Endothelial cell of umbilical vein (primary cell): ENCODE results near the gene SFPQ. TPM values are rescaled to one million over a fixed set of nuclear protein-coding genes. Genes with fewer than 3 reads are reported as not detected.

Source experiments
- BruUV-seq: library from RNA; stranded (reverse); fragments of 400-500 nt; replicated peaks from 2 replicates; lab custom pipeline; 2021; lab: Mats Ljungman, UMichigan
- CTCF ChIA-PET: fragments of 300-600, 350-600 bp; sonication (Branson Sonifier 250); formaldehyde crosslinking; loops from one replicate; lab custom pipeline; 2021; ENCODE audit warnings: antibody characterized with exemption, inconsistent platforms; lab: Charles Lee
- POLR2A ChIA-PET: fragments of 300-600, 350-600 bp; sonication (Branson Sonifier 250); formaldehyde crosslinking; loops from one replicate; lab custom pipeline; 2021; ENCODE audit warnings: antibody characterized with exemption, inconsistent platforms; lab: Charles Lee
- DNase-seq: peaks from one replicate; pipeline ENCODE4 v3.0.0-alpha.2; 2011; ENCODE audit warnings: low read depth, low spot score
- FAIRE-seq: peaks from 2 replicates; lab custom pipeline; 2011; peaks lifted over from hg19 to GRCh38; lab: Jason Lieb, UNC
- H2AFZ ChIP-seq: 2 replicates; pipeline ENCODE4 v1.6.0; 2012; ENCODE audit warnings: low read depth, low read length, control low read depth, inconsistent platforms
- H3K27ac ChIP-seq: 2 replicates; pipeline ENCODE4 v1.5.1; 2011; ENCODE audit warnings: low read depth, mild to moderate bottlenecking, control low read depth, low read length, moderate library complexity; ENCODE audit not compliant: insufficient read depth
- H3K27me3 ChIP-seq, 2 experiments: 2 replicates each; pipeline versions ENCODE4 v1.6.0 to v1.6.1; 2011; ENCODE audit warnings: low read length in 2 of 2, mixed read lengths in 1 of 2; ENCODE audit not compliant: control insufficient read depth in 2 of 2, insufficient read depth in 2 of 2
- H3K36me3 ChIP-seq, 2 experiments: 2 replicates in 1 of 2; 3 replicates in 1 of 2; pipeline ENCODE4 v1.5.1; 2011; ENCODE audit warnings: low read length in 2 of 2, mild to moderate bottlenecking in 1 of 2, moderate library complexity in 1 of 2; ENCODE audit not compliant: control insufficient read depth in 2 of 2, insufficient read depth in 2 of 2; ENCODE audit errors: extremely low read depth in 1 of 2
- H3K4me1 ChIP-seq: 3 replicates; pipeline ENCODE4 v1.5.1; 2011; ENCODE audit warnings: mild to moderate bottlenecking, low read length; ENCODE audit not compliant: control insufficient read depth, insufficient read depth; ENCODE audit errors: extremely low read depth
- H3K4me2 ChIP-seq: 2 replicates; pipeline ENCODE4 v1.6.1; 2011; ENCODE audit warnings: low read length, control low read depth, mixed read lengths; ENCODE audit not compliant: insufficient read depth
- H3K4me3 ChIP-seq, 3 experiments: fragments of 200-600 bp in 1 of 3; sonication (generic), shearing (Covaris generic) in 1 of 3; replicated peaks in 1 of 3; 2 replicates each; pipeline ENCODE4 v1.5.1; 2011 to 2016; ENCODE audit warnings: control low read depth in 3 of 3, low read length in 3 of 3, mild to moderate bottlenecking in 2 of 3, inconsistent platforms in 1 of 3, low read depth in 1 of 3, moderate library complexity in 1 of 3; ENCODE audit not compliant: insufficient read depth in 1 of 3
- H3K79me2 ChIP-seq: 2 replicates; pipeline ENCODE4 v1.6.0; 2012; ENCODE audit warnings: low read length, inconsistent platforms; ENCODE audit not compliant: control insufficient read depth, insufficient read depth
- H3K9ac ChIP-seq: replicated peaks from 2 replicates; pipeline ENCODE3; 2011; ENCODE audit warnings: low read length, control low read depth; ENCODE audit not compliant: insufficient read depth; ENCODE audit errors: extremely low read depth
- H3K9me1 ChIP-seq: replicated peaks from 3 replicates; pipeline ENCODE4 v1.6.0; 2011; ENCODE audit warnings: mild to moderate bottlenecking, low read length; ENCODE audit not compliant: control insufficient read depth, insufficient read depth; ENCODE audit errors: extremely low read depth
- H3K9me3 ChIP-seq: replicated peaks from 2 replicates; pipeline ENCODE4 v1.5.1; 2012; ENCODE audit warnings: low read length, inconsistent platforms; ENCODE audit not compliant: control insufficient read depth, insufficient read depth
- H4K20me1 ChIP-seq: replicated peaks from 2 replicates; pipeline ENCODE3; 2011; ENCODE audit warnings: mild to moderate bottlenecking, low read length; ENCODE audit not compliant: control insufficient read depth, insufficient read depth; ENCODE audit errors: extremely low read depth
- EZH2 ChIP-seq: IDR thresholded peaks from 2 replicates; pipeline ENCODE4 v1.6.1; 2012; ENCODE audit warnings: borderline replicate concordance, low read depth, mild to moderate bottlenecking, moderate library complexity, low read length, inconsistent platforms; ENCODE audit not compliant: severe bottlenecking
- FOS ChIP-seq: IDR thresholded peaks from 2 replicates; pipeline ENCODE4 v1.6.1; 2011; ENCODE audit warnings: mild to moderate bottlenecking, low read length, moderate library complexity, borderline replicate concordance; ENCODE audit not compliant: insufficient read depth
- GATA2 ChIP-seq: IDR thresholded peaks from 2 replicates; pipeline ENCODE4 v1.7.0; 2011; ENCODE audit warnings: low read depth, mild to moderate bottlenecking, moderate library complexity, mixed read lengths, low read length; ENCODE audit not compliant: insufficient read length, insufficient read depth
- JUN ChIP-seq: IDR thresholded peaks from 2 replicates; pipeline ENCODE4 v1.6.1; 2011; ENCODE audit warnings: borderline replicate concordance, low read depth; ENCODE audit not compliant: insufficient read length, insufficient read depth
- MYC ChIP-seq: IDR thresholded peaks from one replicate; pipeline ENCODE4 v1.6.1; 2011; ENCODE audit warnings: mild to moderate bottlenecking, low read depth, low read length
- POLR2A ChIP-seq: IDR thresholded peaks from 2 replicates; pipeline ENCODE4 v1.6.1; 2012; ENCODE audit warnings: low read depth, mild to moderate bottlenecking, control low read depth, low read length
- POLR2AphosphoS5 ChIP-seq: IDR thresholded peaks from 2 replicates; pipeline ENCODE4 v1.6.1; 2012; ENCODE audit warnings: low read depth, mild to moderate bottlenecking, control low read depth, low read length, moderate library complexity; ENCODE audit not compliant: insufficient read depth
- dilution Hi-C: fragments of 300-500 bp; cut with MboI; formaldehyde crosslinking; loops from one replicate; pipeline ENCODE4 v1.15.0; 2019; ENCODE audit warnings: low sequenced_read_pairs; ENCODE audit not compliant: extremely low pct_ligation_motif_present
- intact Hi-C: fragments of 100-400 bp; cut with micrococcal nuclease; formaldehyde crosslinking; loops from one replicate; pipeline ENCODE4 v1.10.0; 2022
- polyA plus RNA-seq, 4 experiments: library from polyadenylated mRNA; depleted of rRNA in 3 of 4; stranded (reverse) in 3 of 4; unstranded in 1 of 4; fragments of >200 nt; gene quantifications; 2 replicates each; pipeline versions ENCODE4 v1.2.1 to v1.2.3, GENCODE V29; 2011 to 2012; ENCODE audit warnings: missing spikeins in 1 of 4
- total RNA-seq: library from RNA; stranded (reverse); gene quantifications from 2 replicates; pipeline ENCODE4 v1.2.3, GENCODE V29; 2021
- TF ChIP-seq, protein P1 (sequence below), 2 donors: IDR thresholded peaks; 1 replicate in 1 of 2; 2 replicates in 1 of 2; pipeline ENCODE4 v1.5.1; 2011; ENCODE audit warnings: low read length in 2 of 2, mild to moderate bottlenecking in 2 of 2, moderate library complexity in 2 of 2, control low read depth in 1 of 2, inconsistent platforms in 1 of 2, low read depth in 1 of 2; ENCODE audit not compliant: insufficient read depth in 1 of 2; ENCODE audit errors: extremely low read depth in 1 of 2
- TF ChIP-seq, protein P2 (sequence below): IDR thresholded peaks from 2 replicates; pipeline ENCODE4 v1.6.1; 2011; ENCODE audit not compliant: insufficient read depth, insufficient read length

SFPQ gene
- total and polyA plus RNA-seq, 2 donors (not counting 3 experiments of a cell fraction or from before 2014, with no cell fraction given): 100 to 415 TPM

GRCh38 chr1:35229587-35230360 is 36.8 kb upstream of the SFPQ start:
- no peak overlapping the region for H3K27ac ChIP-seq
- no peak overlapping the region for H3K4me2 ChIP-seq
- H3K36me3 ChIP-seq: no peaks in the 10 kb centered on the region
- no peaks in the 10 kb centered on the region for H3K9me1 ChIP-seq
- no peak overlapping the region for H2AFZ ChIP-seq
- dilution Hi-C loops: no loop called here
- H3K79me2 ChIP-seq: no peaks in the 10 kb centered on the region
- intact Hi-C loops: no loop called here
- no peak overlapping the region for H3K4me3 ChIP-seq
- TF ChIP-seq EZH2: no peak
- no peak for TF ChIP-seq FOS
- TF ChIP-seq GATA2: no peak
- TF ChIP-seq, protein P1, sequence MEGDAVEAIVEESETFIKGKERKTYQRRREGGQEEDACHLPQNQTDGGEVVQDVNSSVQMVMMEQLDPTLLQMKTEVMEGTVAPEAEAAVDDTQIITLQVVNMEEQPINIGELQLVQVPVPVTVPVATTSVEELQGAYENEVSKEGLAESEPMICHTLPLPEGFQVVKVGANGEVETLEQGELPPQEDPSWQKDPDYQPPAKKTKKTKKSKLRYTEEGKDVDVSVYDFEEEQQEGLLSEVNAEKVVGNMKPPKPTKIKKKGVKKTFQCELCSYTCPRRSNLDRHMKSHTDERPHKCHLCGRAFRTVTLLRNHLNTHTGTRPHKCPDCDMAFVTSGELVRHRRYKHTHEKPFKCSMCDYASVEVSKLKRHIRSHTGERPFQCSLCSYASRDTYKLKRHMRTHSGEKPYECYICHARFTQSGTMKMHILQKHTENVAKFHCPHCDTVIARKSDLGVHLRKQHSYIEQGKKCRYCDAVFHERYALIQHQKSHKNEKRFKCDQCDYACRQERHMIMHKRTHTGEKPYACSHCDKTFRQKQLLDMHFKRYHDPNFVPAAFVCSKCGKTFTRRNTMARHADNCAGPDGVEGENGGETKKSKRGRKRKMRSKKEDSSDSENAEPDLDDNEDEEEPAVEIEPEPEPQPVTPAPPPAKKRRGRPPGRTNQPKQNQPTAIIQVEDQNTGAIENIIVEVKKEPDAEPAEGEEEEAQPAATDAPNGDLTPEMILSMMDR (IDR thresholded peaks at IDR 0.05; ENCODE audit: extremely low read depth in 1 of 2, insufficient read depth in 1 of 2, low read depth in 1 of 2, low read length in 2 of 2): no peak
- no peak for TF ChIP-seq JUN
- TF ChIP-seq, protein P2, sequence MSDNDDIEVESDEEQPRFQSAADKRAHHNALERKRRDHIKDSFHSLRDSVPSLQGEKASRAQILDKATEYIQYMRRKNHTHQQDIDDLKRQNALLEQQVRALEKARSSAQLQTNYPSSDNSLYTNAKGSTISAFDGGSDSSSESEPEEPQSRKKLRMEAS: no peak
- no peak for TF ChIP-seq POLR2A
- no peak for TF ChIP-seq POLR2AphosphoS5
- TF ChIP-seq MYC: no peak
- DNase-seq (no peak), FAIRE-seq (no peak)
- H3K9me3 ChIP-seq: no peaks in the 10 kb centered on the region
- ChIA-PET CTCF (no interaction called here), POLR2A (no interaction called here)
- H3K27me3 ChIP-seq: peaks cover 0 to 8% of the 10 kb centered on the region in 2 experiments
- BruUV-seq: no TSS peak
- no peaks in the 10 kb centered on the region for H3K4me1 ChIP-seq
- H3K9ac ChIP-seq: no peak overlapping the region
- H4K20me1 ChIP-seq: no peaks in the 10 kb centered on the region
